Measurements from ENCODE around the gene GNLY.

GRCh38 chr2:85717308-85718008 is 23.3 kb downstream of the GNLY start:
- TF ChIP-seq CTCF (IDR thresholded peaks at IDR 0.05) (no peak), EZH2 (IDR thresholded peaks at IDR 0.05) (no peak), EZH2phosphoT487 (IDR thresholded peaks at IDR 0.05) (no peak)
